GM19467 (cell line): ENCODE measurements around the gene APOE.

Source experiments
- ATAC-seq: cut with Tn5 transposase; IDR thresholded peaks from one replicate; pipeline ENCODE4 v1.9.1; 2021; ENCODE audit warnings: mild to moderate bottlenecking, moderate library complexity; ENCODE audit not compliant: unreplicated experiment

APOE gene

GRCh38 chr19:44951179-44952159 lies 45.9 kb downstream of the APOE start:
- no peak for ATAC-seq

GRCh38 chr19:44954278-44954648 lies 48.7 kb downstream of the APOE start:
- no peak for ATAC-seq

GRCh38 chr19:44954649-44955504 lies 49.3 kb downstream of the APOE start, which contains the start of gene CLPTM1:
TSS of gene CLPTM1 (plus strand) at chr19:44955380. CDS start at chr19:44955396, 16 bp downstream.
- peak; percentile 76 for ATAC-seq

- ATAC-seq: peak; percentile 27
These were observed 50.2 kb downstream of the APOE start for GRCh38 chr19:44955505-44956439.

- ATAC-seq: no peak
These were observed 51.9 kb downstream of the APOE start for GRCh38 chr19:44957526-44957925.

- no peak for ATAC-seq
These were observed 52.5 kb downstream of the APOE start for GRCh38 chr19:44958090-44958489.
